ENCODE measurements around the gene MT1B.

Gene MT1B

GRCh38 chr16:56637814-56638750, 13.6 kb upstream of the MT1B start, which contains the start of gene MT1A:
Gene MT1A, plus strand, starts transcription at chr16:56638666. Its CDS starts 73 bp downstream, at chr16:56638739.
- Histone ChIP-seq H3K4me3 (ENCODE audit: low read length) (no peak within 1 kb of the TSS), H3K27me3 (ENCODE audit: control insufficient read depth, insufficient read depth, low read length) (peaks cover 97% of the 10 kb centered on the region), H3K9me3 (ENCODE audit: control insufficient read depth, insufficient read depth, low read length) (no peaks in the 10 kb centered on the region), H3K27ac (ENCODE audit: low read length) (no peak within 1 kb of the TSS), H3K36me3 (ENCODE audit: control insufficient read depth, insufficient read depth, low read length) (no peaks in the 10 kb centered on the region; the same call in 1 of the 2 replicates), H3K4me1 (ENCODE audit: control insufficient read depth, insufficient read depth, low read length) (peaks cover 2% of the 10 kb centered on the region; the same call in 1 of the 2 replicates)
- WGBS (ENCODE audit: insufficient coverage, insufficient read length): no CpG with 5 or more reads among the region's 68 CpGs
- DNase-seq (ENCODE audit: low read depth, low spot score): no peak

- no CpG with 5 or more reads among the region's 1 CpG for WGBS (ENCODE audit: insufficient coverage, insufficient read length)
- Histone ChIP-seq H3K4me3 (ENCODE audit: low read length) (no peak overlapping the region), H3K27me3 (ENCODE audit: control insufficient read depth, insufficient read depth, low read length) (peaks cover 97% of the 10 kb centered on the region)
Observed at GRCh38 chr16:56639045-56639444, 12.6 kb upstream of the MT1B start.

GRCh38 chr16:56640076-56640475, 11.6 kb upstream of the MT1B start:
- Histone ChIP-seq H3K27me3 (ENCODE audit: control insufficient read depth, insufficient read depth, low read length) (peaks cover 96% of the 10 kb centered on the region), H3K9me3 (ENCODE audit: control insufficient read depth, insufficient read depth, low read length) (no peaks in the 10 kb centered on the region), H3K4me3 (ENCODE audit: low read length) (no peak overlapping the region), H3K36me3 (ENCODE audit: control insufficient read depth, insufficient read depth, low read length) (no peaks in the 10 kb centered on the region; the same call in 1 of the 2 replicates), H3K4me1 (ENCODE audit: control insufficient read depth, insufficient read depth, low read length) (peaks cover 2% of the 10 kb centered on the region; the same call in 1 of the 2 replicates), H3K27ac (ENCODE audit: low read length) (no peak overlapping the region)
- WGBS (ENCODE audit: insufficient coverage, insufficient read length): no CpG with 5 or more reads among the region's 1 CpG
- no peak for DNase-seq (ENCODE audit: low read depth, low spot score)

More at GRCh38 chr16:56639045-56639444, 12.6 kb upstream of the MT1B start:
- no peaks in the 10 kb centered on the region; the same call in 1 of the 2 replicates for H3K36me3 ChIP-seq (ENCODE audit: control insufficient read depth, insufficient read depth, low read length)
- no peak for DNase-seq (ENCODE audit: low read depth, low spot score)
- no peaks in the 10 kb centered on the region for H3K9me3 ChIP-seq (ENCODE audit: control insufficient read depth, insufficient read depth, low read length)
- peaks cover 2% of the 10 kb centered on the region; the same call in 1 of the 2 replicates for H3K4me1 ChIP-seq (ENCODE audit: control insufficient read depth, insufficient read depth, low read length)
- H3K27ac ChIP-seq (ENCODE audit: low read length): no peak overlapping the region

GRCh38 chr16:56641166-56641565, 10.5 kb upstream of the MT1B start:
- no peaks in the 10 kb centered on the region for H3K9me3 ChIP-seq (ENCODE audit: control insufficient read depth, insufficient read depth, low read length)
- WGBS (ENCODE audit: insufficient coverage, insufficient read length): no CpG with 5 or more reads among the region's 2 CpGs
- no peak overlapping the region for H3K27ac ChIP-seq (ENCODE audit: low read length)
- DNase-seq (ENCODE audit: low read depth, low spot score): no peak
- no peaks in the 10 kb centered on the region for H3K4me1 ChIP-seq (ENCODE audit: control insufficient read depth, insufficient read depth, low read length)
- no peaks in the 10 kb centered on the region for H3K36me3 ChIP-seq (ENCODE audit: control insufficient read depth, insufficient read depth, low read length)
- H3K27me3 ChIP-seq (ENCODE audit: control insufficient read depth, insufficient read depth, low read length): peaks cover 96% of the 10 kb centered on the region
- no peak overlapping the region for H3K4me3 ChIP-seq (ENCODE audit: low read length)

GRCh38 chr16:56643080-56643778, 8.5 kb upstream of the MT1B start:
- Histone ChIP-seq H3K4me1 (ENCODE audit: control insufficient read depth, insufficient read depth, low read length) (no peaks in the 10 kb centered on the region), H3K36me3 (ENCODE audit: control insufficient read depth, insufficient read depth, low read length) (no peaks in the 10 kb centered on the region), H3K27me3 (ENCODE audit: control insufficient read depth, insufficient read depth, low read length) (peaks cover 95% of the 10 kb centered on the region), H3K27ac (ENCODE audit: low read length) (no peak overlapping the region), H3K9me3 (ENCODE audit: control insufficient read depth, insufficient read depth, low read length) (no peaks in the 10 kb centered on the region), H3K4me3 (ENCODE audit: low read length) (peak overlapping the region; percentile 4; the same call in 1 of the 2 replicates)
- DNase-seq (ENCODE audit: low read depth, low spot score): no peak
- WGBS (ENCODE audit: insufficient coverage, insufficient read length): no CpG with 5 or more reads among the region's 42 CpGs

GRCh38 chr16:56643833-56644232, 7.9 kb upstream of the MT1B start:
- H3K27ac ChIP-seq (ENCODE audit: low read length): no peak overlapping the region
- H3K4me3 ChIP-seq (ENCODE audit: low read length): no peak overlapping the region
- H3K36me3 ChIP-seq (ENCODE audit: control insufficient read depth, insufficient read depth, low read length): no peaks in the 10 kb centered on the region
- peaks cover 96% of the 10 kb centered on the region for H3K27me3 ChIP-seq (ENCODE audit: control insufficient read depth, insufficient read depth, low read length)
- WGBS (ENCODE audit: insufficient coverage, insufficient read length): no CpG with 5 or more reads among the region's 5 CpGs
- DNase-seq (ENCODE audit: low read depth, low spot score): no peak
- no peaks in the 10 kb centered on the region for H3K4me1 ChIP-seq (ENCODE audit: control insufficient read depth, insufficient read depth, low read length)
- H3K9me3 ChIP-seq (ENCODE audit: control insufficient read depth, insufficient read depth, low read length): no peaks in the 10 kb centered on the region

GRCh38 chr16:56645311-56645710, 6.4 kb upstream of the MT1B start:
- Histone ChIP-seq H3K27ac (ENCODE audit: low read length) (no peak overlapping the region), H3K36me3 (ENCODE audit: control insufficient read depth, insufficient read depth, low read length) (no peaks in the 10 kb centered on the region), H3K4me1 (ENCODE audit: control insufficient read depth, insufficient read depth, low read length) (no peaks in the 10 kb centered on the region), H3K27me3 (ENCODE audit: control insufficient read depth, insufficient read depth, low read length) (peaks cover 88% of the 10 kb centered on the region), H3K9me3 (ENCODE audit: control insufficient read depth, insufficient read depth, low read length) (no peaks in the 10 kb centered on the region), H3K4me3 (ENCODE audit: low read length) (no peak overlapping the region)
- no CpG with 5 or more reads among the region's 1 CpG for WGBS (ENCODE audit: insufficient coverage, insufficient read length)
- DNase-seq (ENCODE audit: low read depth, low spot score): no peak

GRCh38 chr16:56645838-56646237, 5.8 kb upstream of the MT1B start:
- Histone ChIP-seq H3K27ac (ENCODE audit: low read length) (no peak overlapping the region), H3K27me3 (ENCODE audit: control insufficient read depth, insufficient read depth, low read length) (peaks cover 83% of the 10 kb centered on the region), H3K4me3 (ENCODE audit: low read length) (no peak overlapping the region), H3K36me3 (ENCODE audit: control insufficient read depth, insufficient read depth, low read length) (no peaks in the 10 kb centered on the region), H3K4me1 (ENCODE audit: control insufficient read depth, insufficient read depth, low read length) (no peaks in the 10 kb centered on the region), H3K9me3 (ENCODE audit: control insufficient read depth, insufficient read depth, low read length) (no peaks in the 10 kb centered on the region)
- DNase-seq (ENCODE audit: low read depth, low spot score): no peak
- no CpG with 5 or more reads among the region's 1 CpG for WGBS (ENCODE audit: insufficient coverage, insufficient read length)

GRCh38 chr16:56647641-56648431, 3.9 kb upstream of the MT1B start:
- Histone ChIP-seq H3K4me3 (ENCODE audit: low read length) (no peak overlapping the region), H3K9me3 (ENCODE audit: control insufficient read depth, insufficient read depth, low read length) (no peaks in the 10 kb centered on the region), H3K27me3 (ENCODE audit: control insufficient read depth, insufficient read depth, low read length) (peaks cover 63% of the 10 kb centered on the region), H3K4me1 (ENCODE audit: control insufficient read depth, insufficient read depth, low read length) (no peaks in the 10 kb centered on the region), H3K36me3 (ENCODE audit: control insufficient read depth, insufficient read depth, low read length) (no peaks in the 10 kb centered on the region), H3K27ac (ENCODE audit: low read length) (no peak overlapping the region)
- no peak for DNase-seq (ENCODE audit: low read depth, low spot score)
- whole genome bisulfite sequencing (ENCODE audit: insufficient coverage, insufficient read length): no CpG with 5 or more reads among the region's 33 CpGs

GRCh38 chr16:56649271-56649670, 2.4 kb upstream of the MT1B start:
- Histone ChIP-seq H3K4me3 (ENCODE audit: low read length) (no peak overlapping the region), H3K9me3 (ENCODE audit: control insufficient read depth, insufficient read depth, low read length) (no peaks in the 10 kb centered on the region), H3K36me3 (ENCODE audit: control insufficient read depth, insufficient read depth, low read length) (no peaks in the 10 kb centered on the region), H3K27ac (ENCODE audit: low read length) (no peak overlapping the region), H3K27me3 (ENCODE audit: control insufficient read depth, insufficient read depth, low read length) (peaks cover 49% of the 10 kb centered on the region), H3K4me1 (ENCODE audit: control insufficient read depth, insufficient read depth, low read length) (no peaks in the 10 kb centered on the region)
- WGBS (ENCODE audit: insufficient coverage, insufficient read length): no CpG with 5 or more reads among the region's 2 CpGs
- no peak for DNase-seq (ENCODE audit: low read depth, low spot score)
